ENCODE results near the gene RUFY4. TPM values are rescaled to one million over a fixed set of nuclear protein-coding genes. Genes with fewer than 3 reads are reported as not detected.
A peak's percentile ranks its signal among the peaks of the same experiment; 100 is the strongest.
"Not testable (repeated sequence)": the region's sequence is repeated elsewhere in the genome, so short reads cannot be mapped to it uniquely, and the experiment has no call there.

Gene RUFY4
- total and polyA plus RNA-seq, 2 experiments from 2014 or later, result 0.27 TPM; not detected in 1

DNA sequence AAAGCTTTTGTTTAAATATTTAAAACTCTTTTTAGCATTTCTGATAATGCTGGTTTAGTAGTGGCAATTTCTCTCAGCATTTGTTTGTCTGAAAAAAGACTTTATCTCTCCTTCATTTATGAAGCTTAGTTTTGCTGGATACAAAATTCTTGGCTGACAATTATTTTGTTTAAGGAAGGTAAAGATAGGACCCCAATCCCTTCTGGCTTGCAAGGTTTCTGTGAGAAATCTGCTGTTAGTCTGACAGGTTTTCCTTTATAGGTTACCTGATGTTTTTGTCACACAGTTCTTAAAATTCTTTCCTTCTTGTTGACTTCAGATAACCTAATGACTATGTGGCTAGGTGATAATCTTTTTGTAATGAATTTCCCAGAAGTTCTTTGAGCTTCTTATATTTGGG lies 53.2 kb downstream of the RUFY4 start:
- not testable (repeated sequence) for H3K79me2 ChIP-seq (replicated peaks; ENCODE audit: insufficient read depth); H3K27me3 Mint-ChIP-seq (ENCODE audit: insufficient read depth, low read depth, poor library complexity); H3K36me3 ChIP-seq (ENCODE audit: insufficient read depth); H3K4me3 ChIP-seq; H4K20me1 ChIP-seq (replicated peaks; ENCODE audit: insufficient read depth); DNase-seq (ENCODE audit: low spot score); H3K4me2 ChIP-seq; H3K9me2 ChIP-seq (ENCODE audit: insufficient read depth); H3K4me3 Mint-ChIP-seq; H3F3A ChIP-seq (replicated peaks; ENCODE audit: low read depth); H3K27me3 ChIP-seq (ENCODE audit: insufficient read depth); ATAC-seq; H3K27ac Mint-ChIP-seq; H2AFZ ChIP-seq; H3K27ac ChIP-seq (ENCODE audit: low read depth); H3K36me3 Mint-ChIP-seq (ENCODE audit: low read depth)
- H3K9me3 Mint-ChIP-seq, result peaks cover 37% of the 10 kb centered on the region
- peaks cover 13% of the 10 kb centered on the region; the same call in 1 of the 2 replicates for H3K4me1 ChIP-seq (ENCODE audit: insufficient read depth)
- H3K4me1 Mint-ChIP-seq, result peaks cover 22% of the 10 kb centered on the region

DNA sequence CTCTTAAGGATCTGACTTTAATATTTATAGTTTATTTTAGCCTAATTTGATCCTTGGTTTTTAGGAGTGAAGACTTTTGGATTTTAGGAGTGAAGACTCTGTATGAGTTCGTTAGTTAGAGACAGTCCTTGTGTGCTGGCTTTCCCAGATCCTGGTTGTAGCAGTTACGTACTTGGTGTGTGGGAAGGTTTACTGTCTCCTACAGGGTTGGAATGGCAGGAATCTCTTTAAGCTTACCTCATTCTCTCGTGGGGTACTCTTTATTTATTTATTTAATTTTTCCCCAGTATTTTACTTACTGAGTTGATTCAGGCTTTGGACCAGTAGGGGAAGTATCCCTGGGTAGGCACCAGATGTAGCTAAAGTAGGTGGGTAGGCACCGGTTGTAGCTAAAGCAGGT lies 54.9 kb downstream of the RUFY4 start:
- ATAC-seq (peak; percentile 27; the same call in 2 of the 3 replicates), DNase-seq (ENCODE audit: low spot score) (peak; percentile 31)
- peaks cover 22% of the 10 kb centered on the region for H3K4me1 Mint-ChIP-seq
- no peaks in the 10 kb centered on the region for H3K36me3 ChIP-seq (ENCODE audit: insufficient read depth)
- no peak overlapping the region for H3K27ac ChIP-seq (ENCODE audit: low read depth)
- H4K20me1 ChIP-seq (replicated peaks; ENCODE audit: insufficient read depth), result no peaks in the 10 kb centered on the region
- no peaks in the 10 kb centered on the region; the same call in 1 of the 2 replicates for H3F3A ChIP-seq (replicated peaks; ENCODE audit: low read depth)
- H3K4me1 ChIP-seq (ENCODE audit: insufficient read depth), result peaks cover 15% of the 10 kb centered on the region; the same call in 1 of the 2 replicates
- no peak overlapping the region for H3K4me2 ChIP-seq
- TF ChIP-seq, protein P1, sequence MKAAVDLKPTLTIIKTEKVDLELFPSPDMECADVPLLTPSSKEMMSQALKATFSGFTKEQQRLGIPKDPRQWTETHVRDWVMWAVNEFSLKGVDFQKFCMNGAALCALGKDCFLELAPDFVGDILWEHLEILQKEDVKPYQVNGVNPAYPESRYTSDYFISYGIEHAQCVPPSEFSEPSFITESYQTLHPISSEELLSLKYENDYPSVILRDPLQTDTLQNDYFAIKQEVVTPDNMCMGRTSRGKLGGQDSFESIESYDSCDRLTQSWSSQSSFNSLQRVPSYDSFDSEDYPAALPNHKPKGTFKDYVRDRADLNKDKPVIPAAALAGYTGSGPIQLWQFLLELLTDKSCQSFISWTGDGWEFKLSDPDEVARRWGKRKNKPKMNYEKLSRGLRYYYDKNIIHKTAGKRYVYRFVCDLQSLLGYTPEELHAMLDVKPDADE (IDR thresholded peaks at IDR 0.05), result no peak
- TF ChIP-seq EZH2 (IDR thresholded peaks at IDR 0.05; ENCODE audit: low read depth, unreplicated experiment), result no peak
- TF ChIP-seq, protein P2, sequence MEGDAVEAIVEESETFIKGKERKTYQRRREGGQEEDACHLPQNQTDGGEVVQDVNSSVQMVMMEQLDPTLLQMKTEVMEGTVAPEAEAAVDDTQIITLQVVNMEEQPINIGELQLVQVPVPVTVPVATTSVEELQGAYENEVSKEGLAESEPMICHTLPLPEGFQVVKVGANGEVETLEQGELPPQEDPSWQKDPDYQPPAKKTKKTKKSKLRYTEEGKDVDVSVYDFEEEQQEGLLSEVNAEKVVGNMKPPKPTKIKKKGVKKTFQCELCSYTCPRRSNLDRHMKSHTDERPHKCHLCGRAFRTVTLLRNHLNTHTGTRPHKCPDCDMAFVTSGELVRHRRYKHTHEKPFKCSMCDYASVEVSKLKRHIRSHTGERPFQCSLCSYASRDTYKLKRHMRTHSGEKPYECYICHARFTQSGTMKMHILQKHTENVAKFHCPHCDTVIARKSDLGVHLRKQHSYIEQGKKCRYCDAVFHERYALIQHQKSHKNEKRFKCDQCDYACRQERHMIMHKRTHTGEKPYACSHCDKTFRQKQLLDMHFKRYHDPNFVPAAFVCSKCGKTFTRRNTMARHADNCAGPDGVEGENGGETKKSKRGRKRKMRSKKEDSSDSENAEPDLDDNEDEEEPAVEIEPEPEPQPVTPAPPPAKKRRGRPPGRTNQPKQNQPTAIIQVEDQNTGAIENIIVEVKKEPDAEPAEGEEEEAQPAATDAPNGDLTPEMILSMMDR (conservative IDR thresholded peaks at IDR 0.05; ENCODE audit: low read depth in 2 of 2), result no peak
- no peak for TF ChIP-seq POLR2AphosphoS5 (IDR thresholded peaks at IDR 0.05; ENCODE audit: low read depth)
- no peak overlapping the region for H3K4me3 Mint-ChIP-seq
- H3K36me3 Mint-ChIP-seq (ENCODE audit: low read depth), result peaks cover 4% of the 10 kb centered on the region; the same call in 2 of the 3 replicates
- peaks cover 4% of the 10 kb centered on the region for H3K27me3 Mint-ChIP-seq (ENCODE audit: insufficient read depth, low read depth, poor library complexity)
- H3K79me2 ChIP-seq (replicated peaks; ENCODE audit: insufficient read depth), result no peaks in the 10 kb centered on the region
- no peaks in the 10 kb centered on the region for H3K27me3 ChIP-seq (ENCODE audit: insufficient read depth)
- no peak overlapping the region for H3K27ac Mint-ChIP-seq
- peaks cover 22% of the 10 kb centered on the region for H3K9me3 Mint-ChIP-seq
- H3K9me2 ChIP-seq (ENCODE audit: insufficient read depth), result peaks cover 5% of the 10 kb centered on the region; the same call in 1 of the 2 replicates
- H3K4me3 ChIP-seq, result no peak overlapping the region
- H2AFZ ChIP-seq, result no peak overlapping the region

DNA sequence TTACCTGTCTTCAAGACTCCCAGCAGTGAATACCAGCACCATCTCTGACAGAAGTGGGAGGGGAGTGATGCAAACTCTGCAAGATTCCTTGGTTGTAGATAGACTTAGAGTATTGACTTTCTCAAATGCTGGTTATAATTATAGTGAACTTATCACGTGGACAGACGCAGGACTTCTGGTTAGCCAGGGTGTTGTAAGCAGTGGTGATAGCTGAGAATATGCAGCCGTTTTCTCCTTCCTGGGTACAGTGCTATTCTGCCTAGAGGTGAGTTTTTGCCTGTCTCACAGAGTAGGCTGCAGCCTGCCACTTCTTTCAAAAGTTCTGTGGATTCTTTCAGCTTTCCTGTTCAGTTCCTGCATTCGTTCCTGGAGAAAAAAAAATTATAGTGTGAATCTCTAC lies 56.0 kb downstream of the RUFY4 start:
- Mint-ChIP-seq H3K36me3 (ENCODE audit: low read depth) (peaks cover 4% of the 10 kb centered on the region; the same call in 1 of the 3 replicates), H3K4me1 (peaks cover 18% of the 10 kb centered on the region), H3K9me3 (peaks cover 22% of the 10 kb centered on the region; the same call in 2 of the 3 replicates), H3K27ac (no peak overlapping the region), H3K27me3 (ENCODE audit: insufficient read depth, low read depth, poor library complexity) (peaks cover 7% of the 10 kb centered on the region), H3K4me3 (no peak overlapping the region)
- no peaks in the 10 kb centered on the region for H3K79me2 ChIP-seq (replicated peaks; ENCODE audit: insufficient read depth)
- no peaks in the 10 kb centered on the region; the same call in 1 of the 2 replicates for H3F3A ChIP-seq (replicated peaks; ENCODE audit: low read depth)
- peak overlapping the region; percentile 91 for H2AFZ ChIP-seq
- ATAC-seq, result no peak
- H3K4me1 ChIP-seq (ENCODE audit: insufficient read depth), result peaks cover 15% of the 10 kb centered on the region; the same call in 1 of the 2 replicates
- DNase-seq (ENCODE audit: low spot score), result no peak
- peaks cover 5% of the 10 kb centered on the region; the same call in 1 of the 2 replicates for H3K9me2 ChIP-seq (ENCODE audit: insufficient read depth)
- no peak overlapping the region; the same call in 1 of the 2 replicates for H3K4me2 ChIP-seq
- no peaks in the 10 kb centered on the region for H3K27me3 ChIP-seq (ENCODE audit: insufficient read depth)
- no peaks in the 10 kb centered on the region for H3K36me3 ChIP-seq (ENCODE audit: insufficient read depth)
- no peaks in the 10 kb centered on the region for H4K20me1 ChIP-seq (replicated peaks; ENCODE audit: insufficient read depth)
- no peak overlapping the region for H3K27ac ChIP-seq (ENCODE audit: low read depth)
- no peak overlapping the region for H3K4me3 ChIP-seq
- TF ChIP-seq STAT1 (IDR thresholded peaks at IDR 0.05; ENCODE audit: unreplicated experiment) (no peak), POLR2AphosphoS5 (IDR thresholded peaks at IDR 0.05; ENCODE audit: low read depth) (no peak), ZNF331 (CRISPR knock-in tag; IDR thresholded peaks at IDR 0.05; ENCODE audit: low read depth) (no peak)
- TF ChIP-seq, protein P3, sequence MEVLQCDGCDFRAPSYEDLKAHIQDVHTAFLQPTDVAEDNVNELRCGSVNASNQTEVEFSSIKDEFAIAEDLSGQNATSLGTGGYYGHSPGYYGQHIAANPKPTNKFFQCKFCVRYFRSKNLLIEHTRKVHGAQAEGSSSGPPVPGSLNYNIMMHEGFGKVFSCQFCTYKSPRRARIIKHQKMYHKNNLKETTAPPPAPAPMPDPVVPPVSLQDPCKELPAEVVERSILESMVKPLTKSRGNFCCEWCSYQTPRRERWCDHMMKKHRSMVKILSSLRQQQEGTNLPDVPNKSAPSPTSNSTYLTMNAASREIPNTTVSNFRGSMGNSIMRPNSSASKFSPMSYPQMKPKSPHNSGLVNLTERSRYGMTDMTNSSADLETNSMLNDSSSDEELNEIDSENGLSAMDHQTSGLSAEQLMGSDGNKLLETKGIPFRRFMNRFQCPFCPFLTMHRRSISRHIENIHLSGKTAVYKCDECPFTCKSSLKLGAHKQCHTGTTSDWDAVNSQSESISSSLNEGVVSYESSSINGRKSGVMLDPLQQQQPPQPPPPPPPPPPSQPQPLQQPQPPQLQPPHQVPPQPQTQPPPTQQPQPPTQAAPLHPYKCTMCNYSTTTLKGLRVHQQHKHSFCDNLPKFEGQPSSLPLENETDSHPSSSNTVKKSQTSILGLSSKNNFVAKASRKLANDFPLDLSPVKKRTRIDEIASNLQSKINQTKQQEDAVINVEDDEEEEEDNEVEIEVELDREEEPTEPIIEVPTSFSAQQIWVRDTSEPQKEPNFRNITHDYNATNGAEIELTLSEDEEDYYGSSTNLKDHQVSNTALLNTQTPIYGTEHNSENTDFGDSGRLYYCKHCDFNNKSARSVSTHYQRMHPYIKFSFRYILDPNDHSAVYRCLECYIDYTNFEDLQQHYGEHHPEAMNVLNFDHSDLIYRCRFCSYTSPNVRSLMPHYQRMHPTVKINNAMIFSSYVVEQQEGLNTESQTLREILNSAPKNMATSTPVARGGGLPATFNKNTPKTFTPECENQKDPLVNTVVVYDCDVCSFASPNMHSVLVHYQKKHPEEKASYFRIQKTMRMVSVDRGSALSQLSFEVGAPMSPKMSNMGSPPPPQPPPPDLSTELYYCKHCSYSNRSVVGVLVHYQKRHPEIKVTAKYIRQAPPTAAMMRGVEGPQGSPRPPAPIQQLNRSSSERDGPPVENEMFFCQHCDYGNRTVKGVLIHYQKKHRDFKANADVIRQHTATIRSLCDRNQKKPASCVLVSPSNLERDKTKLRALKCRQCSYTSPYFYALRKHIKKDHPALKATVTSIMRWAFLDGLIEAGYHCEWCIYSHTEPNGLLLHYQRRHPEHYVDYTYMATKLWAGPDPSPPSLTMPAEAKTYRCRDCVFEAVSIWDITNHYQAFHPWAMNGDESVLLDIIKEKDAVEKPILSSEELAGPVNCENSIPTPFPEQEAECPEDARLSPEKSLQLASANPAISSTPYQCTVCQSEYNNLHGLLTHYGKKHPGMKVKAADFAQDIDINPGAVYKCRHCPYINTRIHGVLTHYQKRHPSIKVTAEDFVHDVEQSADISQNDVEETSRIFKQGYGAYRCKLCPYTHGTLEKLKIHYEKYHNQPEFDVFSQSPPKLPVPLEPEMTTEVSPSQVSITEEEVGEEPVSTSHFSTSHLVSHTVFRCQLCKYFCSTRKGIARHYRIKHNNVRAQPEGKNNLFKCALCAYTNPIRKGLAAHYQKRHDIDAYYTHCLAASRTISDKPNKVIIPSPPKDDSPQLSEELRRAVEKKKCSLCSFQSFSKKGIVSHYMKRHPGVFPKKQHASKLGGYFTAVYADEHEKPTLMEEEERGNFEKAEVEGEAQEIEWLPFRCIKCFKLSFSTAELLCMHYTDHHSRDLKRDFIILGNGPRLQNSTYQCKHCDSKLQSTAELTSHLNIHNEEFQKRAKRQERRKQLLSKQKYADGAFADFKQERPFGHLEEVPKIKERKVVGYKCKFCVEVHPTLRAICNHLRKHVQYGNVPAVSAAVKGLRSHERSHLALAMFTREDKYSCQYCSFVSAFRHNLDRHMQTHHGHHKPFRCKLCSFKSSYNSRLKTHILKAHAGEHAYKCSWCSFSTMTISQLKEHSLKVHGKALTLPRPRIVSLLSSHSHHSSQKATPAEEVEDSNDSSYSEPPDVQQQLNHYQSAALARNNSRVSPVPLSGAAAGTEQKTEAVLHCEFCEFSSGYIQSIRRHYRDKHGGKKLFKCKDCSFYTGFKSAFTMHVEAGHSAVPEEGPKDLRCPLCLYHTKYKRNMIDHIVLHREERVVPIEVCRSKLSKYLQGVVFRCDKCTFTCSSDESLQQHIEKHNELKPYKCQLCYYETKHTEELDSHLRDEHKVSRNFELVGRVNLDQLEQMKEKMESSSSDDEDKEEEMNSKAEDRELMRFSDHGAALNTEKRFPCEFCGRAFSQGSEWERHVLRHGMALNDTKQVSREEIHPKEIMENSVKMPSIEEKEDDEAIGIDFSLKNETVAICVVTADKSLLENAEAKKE (CRISPR knock-in tag; IDR thresholded peaks at IDR 0.05), result no peak

Measured in GM23338 (cell line).